ENCODE measurements around the gene GPR141.

GPR141 gene

DNA sequence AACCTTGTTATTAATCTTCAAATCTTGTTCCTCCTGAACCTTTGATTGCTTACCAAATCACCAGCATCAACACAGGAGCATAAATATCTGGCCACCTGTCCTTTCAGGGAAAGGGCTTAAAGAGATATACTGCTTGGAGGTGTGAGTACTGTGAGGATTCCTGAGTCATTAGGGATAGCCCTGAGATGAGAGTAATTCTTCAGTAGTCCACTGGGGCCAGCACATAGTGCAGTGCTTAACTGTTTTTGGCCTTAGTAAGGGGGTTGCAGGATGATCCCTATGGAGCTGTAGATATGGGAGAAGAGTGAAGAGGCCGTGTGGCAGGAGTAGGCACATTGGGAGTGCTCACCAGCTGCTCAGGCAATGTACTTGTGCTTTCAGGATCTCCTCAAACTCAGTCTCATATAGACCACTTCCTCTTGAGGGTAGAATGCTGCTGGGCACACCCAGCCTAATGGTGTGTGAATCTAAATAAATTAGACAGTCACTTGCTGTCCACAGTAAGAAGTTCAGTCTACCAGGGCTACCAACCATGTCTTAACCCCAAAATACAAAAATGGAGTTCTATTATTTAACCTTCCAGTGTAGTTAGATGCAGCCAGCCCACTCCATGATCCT lies 26.5 kb upstream of the GPR141 start:
- Histone ChIP-seq H3K36me3 (no peaks in the 10 kb centered on the region), H3K9me3 (no peaks in the 10 kb centered on the region), H3K4me1 (ENCODE audit: control insufficient read depth in 1 of 2, insufficient read depth in 1 of 2, low read depth in 1 of 2, low read length in 1 of 2) (peaks cover 3 to 10% of the 10 kb centered on the region in 2 experiments), H3K4me3 (ENCODE audit: low read depth in 1 of 2, low read length in 1 of 2) (no peak overlapping the region), H3K27ac (peak overlapping the region; percentile 41), H3K27me3 (no peaks in the 10 kb centered on the region)
- TF ChIP-seq, protein P1, sequence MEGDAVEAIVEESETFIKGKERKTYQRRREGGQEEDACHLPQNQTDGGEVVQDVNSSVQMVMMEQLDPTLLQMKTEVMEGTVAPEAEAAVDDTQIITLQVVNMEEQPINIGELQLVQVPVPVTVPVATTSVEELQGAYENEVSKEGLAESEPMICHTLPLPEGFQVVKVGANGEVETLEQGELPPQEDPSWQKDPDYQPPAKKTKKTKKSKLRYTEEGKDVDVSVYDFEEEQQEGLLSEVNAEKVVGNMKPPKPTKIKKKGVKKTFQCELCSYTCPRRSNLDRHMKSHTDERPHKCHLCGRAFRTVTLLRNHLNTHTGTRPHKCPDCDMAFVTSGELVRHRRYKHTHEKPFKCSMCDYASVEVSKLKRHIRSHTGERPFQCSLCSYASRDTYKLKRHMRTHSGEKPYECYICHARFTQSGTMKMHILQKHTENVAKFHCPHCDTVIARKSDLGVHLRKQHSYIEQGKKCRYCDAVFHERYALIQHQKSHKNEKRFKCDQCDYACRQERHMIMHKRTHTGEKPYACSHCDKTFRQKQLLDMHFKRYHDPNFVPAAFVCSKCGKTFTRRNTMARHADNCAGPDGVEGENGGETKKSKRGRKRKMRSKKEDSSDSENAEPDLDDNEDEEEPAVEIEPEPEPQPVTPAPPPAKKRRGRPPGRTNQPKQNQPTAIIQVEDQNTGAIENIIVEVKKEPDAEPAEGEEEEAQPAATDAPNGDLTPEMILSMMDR (IDR thresholded peaks at IDR 0.05) = no peak

DNA sequence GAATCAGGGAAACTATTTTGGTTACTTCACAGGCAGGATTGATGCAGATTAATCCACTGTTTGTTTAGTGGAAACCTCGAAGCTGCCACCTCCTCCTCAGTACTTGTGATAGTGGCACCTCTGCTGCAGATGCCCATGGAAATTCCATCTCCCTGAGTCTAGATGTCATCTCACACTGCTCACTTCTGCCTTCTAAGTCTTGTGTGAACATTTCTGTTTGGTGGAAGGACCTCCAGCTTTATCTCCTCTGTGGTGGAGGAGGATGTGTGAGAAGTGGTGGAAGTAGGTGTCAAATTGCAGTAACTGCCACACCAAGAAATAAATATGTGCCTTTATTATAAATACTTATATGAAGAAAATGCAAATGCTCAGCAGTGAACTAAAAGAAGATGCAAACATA lies 25.8 kb upstream of the GPR141 start:
- TF ChIP-seq, protein P1 (IDR thresholded peaks at IDR 0.05) = no peak
- no peaks in the 10 kb centered on the region for H3K9me3 ChIP-seq
- H3K4me1 ChIP-seq (ENCODE audit: control insufficient read depth in 1 of 2, insufficient read depth in 1 of 2, low read depth in 1 of 2, low read length in 1 of 2) = peaks cover 10 to 11% of the 10 kb centered on the region in 2 experiments
- no peak overlapping the region for H3K4me3 ChIP-seq (ENCODE audit: low read depth in 1 of 2, low read length in 1 of 2)
- H3K27me3 ChIP-seq = no peaks in the 10 kb centered on the region
- no peak overlapping the region for H3K27ac ChIP-seq
- H3K36me3 ChIP-seq = no peaks in the 10 kb centered on the region

DNA sequence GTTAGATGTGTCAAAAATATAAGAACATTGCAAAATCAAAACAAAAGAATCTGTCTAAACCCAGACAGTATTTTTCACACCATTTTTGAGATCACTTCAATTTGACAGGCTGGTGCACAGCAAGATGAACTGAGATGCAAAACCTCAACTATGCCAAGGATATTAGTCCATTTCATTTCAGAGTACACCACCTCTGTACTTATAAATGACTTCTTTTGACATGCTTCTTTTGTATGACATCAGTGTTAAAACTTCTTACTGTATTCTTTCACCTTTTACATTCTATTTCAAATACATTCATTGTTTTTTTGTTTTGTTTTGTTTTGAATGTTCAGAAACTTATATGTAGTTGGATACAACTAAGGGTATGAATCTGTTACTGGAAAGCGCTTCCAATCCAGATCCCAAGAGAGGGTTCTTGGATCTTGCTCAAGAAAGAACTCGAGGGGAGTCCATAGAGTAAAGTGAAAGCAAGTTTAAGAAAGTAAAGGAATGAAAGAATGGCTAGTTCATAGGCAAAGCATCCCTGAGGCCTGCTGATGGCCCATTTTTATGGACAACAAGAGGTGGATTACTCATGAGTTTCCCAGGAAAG lies 23.5 kb upstream of the GPR141 start:
- TF ChIP-seq, protein P1 (IDR thresholded peaks at IDR 0.05) = no peak
- H3K27me3 ChIP-seq = no peaks in the 10 kb centered on the region
- no peaks in the 10 kb centered on the region for H3K9me3 ChIP-seq
- H3K27ac ChIP-seq = no peak overlapping the region
- H3K36me3 ChIP-seq = no peaks in the 10 kb centered on the region
- H3K4me1 ChIP-seq (ENCODE audit: control insufficient read depth in 1 of 2, insufficient read depth in 1 of 2, low read depth in 1 of 2, low read length in 1 of 2) = peaks cover 32 to 33% of the 10 kb centered on the region in 2 experiments
- no peak overlapping the region for H3K4me3 ChIP-seq (ENCODE audit: low read depth in 1 of 2, low read length in 1 of 2)

DNA sequence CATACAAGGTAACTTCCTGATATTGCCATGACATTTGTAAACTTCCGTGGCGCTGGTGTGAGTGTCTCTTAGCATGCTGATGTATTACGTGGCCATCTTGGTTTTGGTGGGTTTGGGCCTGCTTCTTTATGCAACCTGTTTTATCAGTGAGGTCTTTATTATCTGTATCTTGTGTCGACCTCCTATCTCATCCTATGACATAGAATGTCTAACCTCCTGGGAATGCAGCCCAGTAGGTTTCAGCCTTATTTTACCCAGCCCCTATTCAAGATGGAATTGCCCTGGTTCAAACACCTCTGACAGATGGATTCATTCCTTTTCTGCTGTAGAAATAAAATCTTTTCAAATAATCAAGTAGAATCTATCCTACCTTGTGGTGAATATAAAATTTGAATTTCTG lies 23.0 kb upstream of the GPR141 start:
- TF ChIP-seq, protein P1 (IDR thresholded peaks at IDR 0.05) = no peak

DNA sequence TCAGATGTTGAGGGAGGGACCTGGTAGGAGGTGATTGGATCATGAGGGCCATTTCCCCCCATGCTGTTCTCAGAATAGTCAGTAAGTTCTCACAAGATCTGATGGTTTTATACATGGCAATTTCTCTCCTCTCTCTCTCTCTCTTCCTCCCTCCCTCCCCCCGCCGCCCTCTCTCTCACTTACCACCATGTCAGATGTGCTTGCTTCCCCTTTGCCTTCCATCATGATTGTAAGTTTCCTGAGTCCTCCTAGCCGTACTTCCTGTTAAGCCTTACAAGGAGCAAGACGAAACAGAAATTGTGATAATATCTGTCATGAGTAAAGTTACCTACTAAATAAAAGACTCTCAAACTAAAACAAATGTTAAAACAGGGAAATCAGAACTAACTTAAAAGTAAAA lies 19.9 kb upstream of the GPR141 start:
- peak overlapping the region; percentile 13 to 28 for H3K4me3 ChIP-seq (ENCODE audit: low read depth in 1 of 2, low read length in 1 of 2)
- H3K27ac ChIP-seq = peak overlapping the region; percentile 92
- H3K4me1 ChIP-seq (ENCODE audit: control insufficient read depth in 1 of 2, insufficient read depth in 1 of 2, low read depth in 1 of 2, low read length in 1 of 2) = peaks cover 52 to 57% of the 10 kb centered on the region in 2 experiments
- H3K36me3 ChIP-seq = no peaks in the 10 kb centered on the region
- H3K9me3 ChIP-seq = no peaks in the 10 kb centered on the region
- H3K27me3 ChIP-seq = no peaks in the 10 kb centered on the region
- TF ChIP-seq, protein P1 (IDR thresholded peaks at IDR 0.05) = no peak

More for the DNA sequence above, 23.0 kb upstream of the GPR141 start:
- H3K27me3 ChIP-seq = no peaks in the 10 kb centered on the region
- no peaks in the 10 kb centered on the region for H3K36me3 ChIP-seq
- H3K4me1 ChIP-seq (ENCODE audit: control insufficient read depth in 1 of 2, insufficient read depth in 1 of 2, low read depth in 1 of 2, low read length in 1 of 2) = peaks cover 38 to 39% of the 10 kb centered on the region in 2 experiments
- no peak overlapping the region for H3K4me3 ChIP-seq (ENCODE audit: low read depth in 1 of 2, low read length in 1 of 2)
- H3K27ac ChIP-seq = no peak overlapping the region
- H3K9me3 ChIP-seq = no peaks in the 10 kb centered on the region

Data from neutrophil (primary cell).